DOHH2 (cell line): ENCODE measurements around the gene RAP1GAP.

Experiments used
- H3F3A ChIP-seq: fragments of 200-600 bp; sonication (generic), shearing (Covaris generic); 2 replicates; pipeline ENCODE4 v1.6.0; 2016; ENCODE audit warnings: antibody characterized with exemption, mild to moderate bottlenecking; ENCODE audit not compliant: control insufficient read depth, insufficient read depth
- H3K27ac ChIP-seq: fragments of 200-600 bp; sonication (generic); 2 replicates; pipeline ENCODE4 v1.5.1; 2014; ENCODE audit warnings: low read depth, mild to moderate bottlenecking, low read length, moderate library complexity
- H3K27me3 ChIP-seq: fragments of 200-600 bp; sonication (generic); 2 replicates; pipeline ENCODE4 v1.6.1; 2014; ENCODE audit warnings: mild to moderate bottlenecking, low read length, mixed read lengths; ENCODE audit not compliant: control insufficient read depth
- H3K36me3 ChIP-seq: fragments of 200-600 bp; sonication (generic); 2 replicates; pipeline ENCODE4 v1.6.1; 2014; ENCODE audit warnings: mild to moderate bottlenecking, low read length, moderate library complexity, mixed read lengths; ENCODE audit not compliant: control insufficient read depth
- H3K4me1 ChIP-seq: fragments of 200-600 bp; sonication (generic); 2 replicates; pipeline ENCODE4 v1.6.1; 2014; ENCODE audit warnings: mild to moderate bottlenecking, low read length, mixed read lengths; ENCODE audit not compliant: control insufficient read depth
- H3K4me2 ChIP-seq: fragments of 200-600 bp; sonication (generic); 2 replicates; pipeline ENCODE4 v1.6.0; 2014; ENCODE audit warnings: mild to moderate bottlenecking, low read length, moderate library complexity
- H3K4me3 ChIP-seq: fragments of 200-600 bp; sonication (generic); 2 replicates; pipeline ENCODE4 v1.5.1; 2014; ENCODE audit warnings: mild to moderate bottlenecking, low read length, mixed read lengths
- H3K79me2 ChIP-seq: fragments of 200-600 bp; sonication (generic); 2 replicates; pipeline ENCODE4 v1.6.1; 2014; ENCODE audit warnings: mild to moderate bottlenecking, low read length, mixed read lengths; ENCODE audit not compliant: control insufficient read depth
- H3K9me2 ChIP-seq: fragments of 200-600 bp; sonication (generic); replicated peaks from 2 replicates; pipeline ENCODE4 v1.6.1; 2014; ENCODE audit warnings: mild to moderate bottlenecking, low read length, mixed read lengths; ENCODE audit not compliant: control insufficient read depth
- H3K9me3 ChIP-seq: fragments of 200-600 bp; sonication (generic); 2 replicates; pipeline ENCODE4 v1.6.1; 2014; ENCODE audit warnings: antibody characterized with exemption, low read length, mixed read lengths; ENCODE audit not compliant: control insufficient read depth, insufficient read depth
- H4K20me1 ChIP-seq: fragments of 200-600 bp; sonication (generic); 2 replicates; pipeline ENCODE4 v1.6.0; 2014; ENCODE audit warnings: low read depth, mild to moderate bottlenecking, antibody characterized with exemption, low read length, moderate library complexity; ENCODE audit not compliant: control insufficient read depth, insufficient read depth
- EZH2phosphoT487 ChIP-seq: fragments of 200-600 bp; sonication (generic); IDR thresholded peaks from 2 replicates; pipeline ENCODE4 v1.6.1; 2017; ENCODE audit warnings: borderline replicate concordance, mild to moderate bottlenecking, antibody characterized with exemption, low read length, moderate library complexity, mixed read lengths
- TF ChIP-seq, protein P1 (sequence below): fragments of 200-600 bp; sonication (generic); IDR thresholded peaks from one replicate; pipeline ENCODE4 v1.5.1; 2014; ENCODE audit warnings: antibody characterized with exemption, mild to moderate bottlenecking, low read depth, low read length; ENCODE audit not compliant: poor library complexity, severe bottlenecking

RAP1GAP gene

DNA sequence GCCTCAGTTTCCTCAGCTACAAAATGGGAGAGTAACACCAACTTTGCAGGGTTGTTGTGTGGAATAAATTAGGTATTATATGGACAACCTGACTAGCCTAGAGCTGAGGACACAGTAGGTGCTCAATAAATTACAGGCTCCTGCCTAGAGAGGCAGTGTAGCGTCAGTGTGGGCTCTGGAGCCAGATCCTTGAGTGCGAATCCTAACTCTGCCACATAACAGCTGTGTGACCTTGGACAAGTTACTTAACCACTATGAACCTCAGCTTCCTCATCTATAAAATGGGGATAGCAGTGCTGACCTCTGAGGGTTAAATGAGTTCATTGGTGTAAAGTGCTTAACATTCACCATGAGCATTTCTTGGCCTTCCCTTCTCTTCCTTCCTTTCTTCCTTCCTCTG is 33.1 kb downstream of the RAP1GAP start:
- Histone ChIP-seq H3F3A (no peaks in the 10 kb centered on the region), H4K20me1 (no peaks in the 10 kb centered on the region), H3K9me2 (no peaks in the 10 kb centered on the region), H3K27me3 (no peaks in the 10 kb centered on the region), H3K4me2 (no peak overlapping the region), H3K9me3 (no peaks in the 10 kb centered on the region), H3K79me2 (no peaks in the 10 kb centered on the region), H3K36me3 (no peaks in the 10 kb centered on the region), H3K4me1 (no peaks in the 10 kb centered on the region), H3K4me3 (no peak overlapping the region), H3K27ac (no peak overlapping the region)
- TF ChIP-seq, protein P1, sequence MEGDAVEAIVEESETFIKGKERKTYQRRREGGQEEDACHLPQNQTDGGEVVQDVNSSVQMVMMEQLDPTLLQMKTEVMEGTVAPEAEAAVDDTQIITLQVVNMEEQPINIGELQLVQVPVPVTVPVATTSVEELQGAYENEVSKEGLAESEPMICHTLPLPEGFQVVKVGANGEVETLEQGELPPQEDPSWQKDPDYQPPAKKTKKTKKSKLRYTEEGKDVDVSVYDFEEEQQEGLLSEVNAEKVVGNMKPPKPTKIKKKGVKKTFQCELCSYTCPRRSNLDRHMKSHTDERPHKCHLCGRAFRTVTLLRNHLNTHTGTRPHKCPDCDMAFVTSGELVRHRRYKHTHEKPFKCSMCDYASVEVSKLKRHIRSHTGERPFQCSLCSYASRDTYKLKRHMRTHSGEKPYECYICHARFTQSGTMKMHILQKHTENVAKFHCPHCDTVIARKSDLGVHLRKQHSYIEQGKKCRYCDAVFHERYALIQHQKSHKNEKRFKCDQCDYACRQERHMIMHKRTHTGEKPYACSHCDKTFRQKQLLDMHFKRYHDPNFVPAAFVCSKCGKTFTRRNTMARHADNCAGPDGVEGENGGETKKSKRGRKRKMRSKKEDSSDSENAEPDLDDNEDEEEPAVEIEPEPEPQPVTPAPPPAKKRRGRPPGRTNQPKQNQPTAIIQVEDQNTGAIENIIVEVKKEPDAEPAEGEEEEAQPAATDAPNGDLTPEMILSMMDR: no peak
- no peak for TF ChIP-seq EZH2phosphoT487

DNA sequence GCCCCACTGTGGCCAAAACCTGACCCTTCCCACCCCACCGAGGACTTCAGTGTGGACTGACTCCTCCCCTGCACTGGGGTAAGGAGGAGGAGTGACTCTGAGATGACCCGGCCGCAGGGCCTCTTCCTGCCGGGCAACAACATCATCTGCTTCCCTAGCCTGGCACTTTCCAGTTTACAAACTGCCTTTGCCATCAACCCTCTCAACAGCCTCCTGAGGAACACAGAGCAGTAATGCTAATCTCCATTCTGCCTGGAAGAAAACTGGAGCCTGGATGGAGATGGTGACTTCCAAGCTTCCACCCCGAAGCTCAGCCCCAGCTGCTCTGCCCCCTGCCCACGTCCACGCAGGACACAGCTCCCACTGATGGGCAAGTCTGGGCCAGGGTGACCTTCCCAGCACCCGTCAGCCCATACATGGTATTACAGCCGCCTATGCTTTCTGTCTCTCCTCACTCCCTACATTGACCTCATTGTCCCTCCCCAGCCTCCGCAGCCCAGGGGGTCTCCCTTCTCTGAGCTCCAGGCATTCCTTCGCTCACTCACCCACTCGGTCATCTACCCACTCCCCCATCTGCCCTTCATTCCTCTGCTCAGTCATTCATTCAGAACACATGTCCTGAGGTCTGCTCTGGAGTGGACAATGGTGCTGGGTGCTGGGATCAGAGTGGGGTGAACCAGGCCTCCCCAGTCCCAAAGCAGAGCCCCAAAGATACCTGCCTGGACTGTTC is 34.2 kb downstream of the RAP1GAP start:
- no peak overlapping the region for H3K4me3 ChIP-seq
- H3K27ac ChIP-seq: no peak overlapping the region
- no peaks in the 10 kb centered on the region for H3K9me2 ChIP-seq
- no peak overlapping the region for H3K4me2 ChIP-seq
- no peaks in the 10 kb centered on the region for H3K27me3 ChIP-seq
- H3F3A ChIP-seq: no peaks in the 10 kb centered on the region
- no peaks in the 10 kb centered on the region for H4K20me1 ChIP-seq
- no peaks in the 10 kb centered on the region for H3K79me2 ChIP-seq
- no peaks in the 10 kb centered on the region for H3K4me1 ChIP-seq
- H3K36me3 ChIP-seq: no peaks in the 10 kb centered on the region
- no peaks in the 10 kb centered on the region for H3K9me3 ChIP-seq
- TF ChIP-seq, protein P1: no peak
- TF ChIP-seq EZH2phosphoT487: no peak

DNA sequence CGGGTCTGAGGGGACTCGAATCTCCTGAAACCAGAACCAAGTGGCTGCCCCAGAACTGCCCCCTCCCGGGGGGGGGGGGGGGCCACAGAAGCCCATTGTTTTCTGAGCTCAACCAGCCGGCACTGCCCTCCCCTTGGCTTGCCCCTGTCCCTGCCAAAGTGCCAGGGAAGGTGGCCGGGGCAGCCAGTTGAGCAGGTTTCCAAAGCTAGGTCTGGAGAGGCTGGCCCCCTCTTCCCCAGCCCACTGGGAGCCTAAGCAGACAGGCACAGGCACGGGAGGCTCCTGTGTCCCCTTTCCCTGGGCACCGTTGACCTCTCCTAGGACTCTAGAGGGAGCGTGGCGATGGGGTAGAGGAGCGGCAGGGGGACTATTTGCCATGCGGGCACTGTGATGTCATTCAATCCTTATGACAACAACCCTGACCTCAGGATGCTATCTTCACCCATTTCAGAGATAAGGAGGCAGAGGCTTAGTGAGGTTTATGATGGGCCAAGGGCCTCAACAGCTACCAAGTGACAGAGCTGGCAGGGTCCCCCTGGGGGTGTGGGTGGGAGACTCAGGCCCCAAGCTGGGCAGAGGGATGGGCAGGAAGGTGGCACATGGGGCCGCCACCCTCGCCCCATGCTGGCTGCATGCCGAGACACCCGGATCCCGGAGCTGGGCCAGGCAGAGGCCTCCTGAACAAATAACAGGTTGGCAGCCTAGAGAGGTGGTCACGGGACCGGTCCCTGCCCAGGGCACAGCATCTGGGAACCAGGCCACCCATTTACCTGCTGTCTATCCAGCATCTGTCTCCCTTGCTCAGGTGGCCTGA is 35.0 kb downstream of the RAP1GAP start:
- Histone ChIP-seq H3K4me1 (no peaks in the 10 kb centered on the region), H3K4me2 (no peak overlapping the region), H3K27ac (no peak overlapping the region), H3K36me3 (no peaks in the 10 kb centered on the region), H3K79me2 (no peaks in the 10 kb centered on the region), H3K9me3 (no peaks in the 10 kb centered on the region), H3K27me3 (no peaks in the 10 kb centered on the region), H4K20me1 (no peaks in the 10 kb centered on the region), H3K4me3 (no peak overlapping the region), H3K9me2 (no peaks in the 10 kb centered on the region), H3F3A (no peaks in the 10 kb centered on the region)
- TF ChIP-seq, protein P1: no peak
- TF ChIP-seq EZH2phosphoT487: no peak
